A673 (cell line): ENCODE results near the gene ZNF277. TPM values are rescaled to one million over a fixed set of nuclear protein-coding genes. Genes with fewer than 3 reads are reported as not detected.

Experiments used
- Bru-seq: library from RNA; stranded (reverse); fragments of 400-500 nt; gene quantifications from one replicate; lab custom pipeline; 2021; lab: Mats Ljungman, UMichigan
- BruChase-seq, 2 experiments: library from RNA; stranded (reverse); fragments of 400-500 nt; gene quantifications; one replicate each; lab custom pipeline; 2021; lab: Mats Ljungman, UMichigan
- BruUV-seq: library from RNA; stranded (reverse); fragments of 400-500 nt; replicated peaks from 2 replicates; lab custom pipeline; 2021; lab: Mats Ljungman, UMichigan
- CTCF ChIA-PET: fragments of 300-600 bp; sonication (Branson Sonifier 250); formaldehyde crosslinking; loops from one replicate; lab custom pipeline; 2022; ENCODE audit warnings: antibody characterized with exemption; lab: Charles Lee
- POLR2A ChIA-PET: fragments of 300-600 bp; sonication (Branson Sonifier 250); formaldehyde crosslinking; loops from one replicate; lab custom pipeline; 2022; ENCODE audit warnings: antibody characterized with exemption; ENCODE audit not compliant: low non-redundant PET; lab: Charles Lee
- DNase-seq: peaks from one replicate; pipeline ENCODE4 v3.0.0-alpha.2; 2015; ENCODE audit warnings: low spot score
- H3K27ac ChIP-seq: fragments of 200-600 bp; sonication (generic); 2 replicates; pipeline ENCODE4 v1.5.1; 2016; ENCODE audit warnings: mixed run types, low read depth, mild to moderate bottlenecking, mixed read lengths, antibody characterized with exemption, low read length; ENCODE audit not compliant: poor library complexity, severe bottlenecking
- H3K27me3 ChIP-seq: fragments of 200-600 bp; sonication (generic); replicated peaks from 2 replicates; pipeline ENCODE4 v1.6.1; 2017; ENCODE audit warnings: mixed run types, low read depth, mild to moderate bottlenecking, mixed read lengths, antibody characterized with exemption, low read length; ENCODE audit not compliant: insufficient read depth, poor library complexity
- H3K36me3 ChIP-seq: fragments of 200-600 bp; sonication (generic); 2 replicates; pipeline ENCODE4 v1.6.1; 2016; ENCODE audit warnings: mixed run types, mild to moderate bottlenecking, mixed read lengths, antibody characterized with exemption, low read length; ENCODE audit not compliant: insufficient read depth, poor library complexity, severe bottlenecking
- H3K4me1 ChIP-seq: fragments of 200-600 bp; sonication (generic); 2 replicates; pipeline ENCODE4 v1.6.1; 2017; ENCODE audit warnings: mixed run types, mild to moderate bottlenecking, mixed read lengths, antibody characterized with exemption, low read length; ENCODE audit not compliant: insufficient read depth, poor library complexity, severe bottlenecking
- H3K4me3 ChIP-seq: fragments of 200-600 bp; sonication (generic); 2 replicates; pipeline ENCODE4 v1.5.1; 2016; ENCODE audit warnings: low read depth, mixed run types, mild to moderate bottlenecking, mixed read lengths, low read length; ENCODE audit not compliant: poor library complexity, severe bottlenecking
- H3K9me3 ChIP-seq: fragments of 200-600 bp; sonication (generic); 2 replicates; pipeline ENCODE4 v1.6.1; 2016; ENCODE audit warnings: mixed run types, low read depth, mild to moderate bottlenecking, mixed read lengths, antibody characterized with exemption, low read length; ENCODE audit not compliant: poor library complexity, severe bottlenecking
- CTCF ChIP-seq: fragments of 300-800, 200-600 bp; sonication (generic); conservative IDR thresholded peaks from 2 replicates; pipeline ENCODE4 v1.5.1; 2017; ENCODE audit warnings: low read depth, mild to moderate bottlenecking, antibody characterized with exemption, low read length, moderate library complexity, mixed read lengths
- EZH2 ChIP-seq: fragments of 200-600 bp; sonication (generic); IDR thresholded peaks from 2 replicates; pipeline ENCODE4 v1.6.1; 2017; ENCODE audit warnings: borderline replicate concordance, low read depth, mild to moderate bottlenecking, mixed read lengths, antibody characterized with exemption, low read length; ENCODE audit not compliant: poor library complexity, severe bottlenecking
- intact Hi-C: fragments of 100-400 bp; cut with micrococcal nuclease; formaldehyde crosslinking; loops from one replicate; pipeline ENCODE4 v1.10.0; 2022; ENCODE audit not compliant: unreplicated experiment
- long read RNA-seq: library from polyadenylated mRNA; stranded (forward); transcript quantifications from one replicate; pipeline ENCODE4 v2.0.0, GENCODE V29; 2022
- total RNA-seq: library from RNA; stranded (reverse); gene quantifications from 2 replicates; pipeline ENCODE4 v1.2.3, GENCODE V29; 2021

Gene ZNF277
- total RNA-seq (17.7 and 21.0 TPM in 2 replicates), Bru-seq, nascent RNA (percentile 76 among the genes with signal in this experiment), BruChase-seq, experiment 1, labeled RNA remaining after a 2-hour chase (percentile 66 among the genes with signal in this experiment), BruChase-seq, experiment 2, labeled RNA remaining after a 6-hour chase (percentile 56 among the genes with signal in this experiment)
- long read RNA-seq, transcript ZNF277-201 (12 exons, 1,849 nt), result major isoform, 20 of 28 reads
- long read RNA-seq, partial matches to known transcripts, result 2 of 28 reads
- long read RNA-seq, other reads (novel, unspliced or antisense), result 5 of 28 reads

GRCh38 chr7:112206238-112206990 is at the start of gene ZNF277, which contains the start of gene DOCK4:
Gene ZNF277 (plus strand): TSS chr7:112206695. CDS start chr7:112206717, 22 bp downstream.
Gene DOCK4 (minus strand): TSS chr7:112206399. CDS start chr7:112206138, 261 bp downstream.
- Histone ChIP-seq H3K27me3 (no peaks in the 10 kb centered on the region), H3K9me3 (no peaks in the 10 kb centered on the region), H3K4me1 (peaks cover 17% of the 10 kb centered on the region), H3K4me3 (peak within 1 kb of the TSS; percentile 96), H3K36me3 (no peaks in the 10 kb centered on the region), H3K27ac (peak within 1 kb of the TSS; percentile 85)
- intact Hi-C loops, result loop anchor here (2.0 to 10.0 kb wide), 4 partner anchors 124 to 454 kb away; no protein-coding TSS in a partner anchor
- ChIA-PET POLR2A (interaction anchor here (0.6 kb wide), 1 partner anchor 204 kb away, joined by 5 read pairs; no protein-coding TSS in a partner anchor), CTCF (no interaction called here)
- no TSS peak for BruUV-seq
- peak; percentile 100 for DNase-seq
- TF ChIP-seq EZH2 (no peak), CTCF (no peak)

GRCh38 chr7:112157072-112157471 is 49.4 kb upstream of the ZNF277 start:
- CTCF ChIA-PET, result no interaction called here
- BruUV-seq, result no TSS peak
- Histone ChIP-seq H3K4me3 (no peak overlapping the region), H3K36me3 (no peaks in the 10 kb centered on the region), H3K4me1 (peaks cover 23% of the 10 kb centered on the region), H3K27ac (no peak overlapping the region), H3K9me3 (no peaks in the 10 kb centered on the region), H3K27me3 (no peaks in the 10 kb centered on the region)
- no peak for TF ChIP-seq CTCF
- TF ChIP-seq EZH2, result no peak
- no peak for DNase-seq
- POLR2A ChIA-PET, result no interaction called here
- intact Hi-C loops, result no loop called here

- no peak for TF ChIP-seq EZH2
- no peak for TF ChIP-seq CTCF
- intact Hi-C loops, result no loop called here
- H3K4me1 ChIP-seq, result peaks cover 34% of the 10 kb centered on the region
- H3K27me3 ChIP-seq, result no peaks in the 10 kb centered on the region
- ChIA-PET POLR2A (no interaction called here), CTCF (no interaction called here)
- no peaks in the 10 kb centered on the region for H3K36me3 ChIP-seq
- no TSS peak for BruUV-seq
- no peak for DNase-seq
- no peaks in the 10 kb centered on the region for H3K9me3 ChIP-seq
- H3K4me3 ChIP-seq, result no peak overlapping the region
- no peak overlapping the region for H3K27ac ChIP-seq
Measured at GRCh38 chr7:112159351-112159750, 47.1 kb upstream of the ZNF277 start.
